ENCODE data around the gene SLC17A3. TPM values are rescaled to one million over a fixed set of nuclear protein-coding genes. Genes with fewer than 3 reads are reported as not detected.

Gene SLC17A3
- total and polyA plus RNA-seq, 2 experiments from 2014 or later = not detected

DNA sequence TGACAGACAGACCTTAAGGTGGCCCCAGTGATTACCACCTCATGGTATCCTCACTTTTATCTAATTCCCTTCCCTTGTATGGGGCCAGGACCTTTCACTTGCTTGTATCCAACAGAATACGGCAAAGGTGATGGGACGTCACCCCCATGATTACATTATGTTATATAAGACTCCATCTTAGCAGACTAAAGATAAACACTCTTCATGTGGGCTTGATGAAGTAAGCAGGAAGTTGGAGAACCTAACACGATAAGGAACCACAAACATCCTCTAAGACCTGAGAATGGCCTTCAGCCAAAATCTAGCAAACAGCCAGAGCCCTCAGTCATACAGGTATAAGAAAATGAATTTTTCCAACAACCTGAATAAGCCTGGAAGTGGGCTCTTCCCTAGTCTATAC is 8.0 kb downstream of the SLC17A3 start:
- TF ChIP-seq ZNF331 (CRISPR knock-in tag; IDR thresholded peaks at IDR 0.05; ENCODE audit: low read depth) (no peak), ZNF462 (CRISPR knock-in tag; IDR thresholded peaks at IDR 0.05) (no peak), NANOG (IDR thresholded peaks at IDR 0.05; ENCODE audit: borderline replicate concordance) (no peak), CTCF (conservative IDR thresholded peaks at IDR 0.05; ENCODE audit: low read depth in 2 of 2) (no peak), CREB1 (CRISPR knock-in tag; IDR thresholded peaks at IDR 0.05; ENCODE audit: low read depth) (no peak), EZH2phosphoT487 (IDR thresholded peaks at IDR 0.05; ENCODE audit: unreplicated experiment) (no peak), JUNB (IDR thresholded peaks at IDR 0.05; ENCODE audit: unreplicated experiment) (no peak), ZNF114 (CRISPR knock-in tag; IDR thresholded peaks at IDR 0.05) (no peak), STAT1 (IDR thresholded peaks at IDR 0.05; ENCODE audit: unreplicated experiment) (no peak), EZH2 (IDR thresholded peaks at IDR 0.05; ENCODE audit: low read depth, unreplicated experiment) (no peak), ETS1 (IDR thresholded peaks at IDR 0.05) (no peak), POLR2AphosphoS5 (IDR thresholded peaks at IDR 0.05; ENCODE audit: low read depth) (no peak)
- TF ChIP-seq, protein P1, sequence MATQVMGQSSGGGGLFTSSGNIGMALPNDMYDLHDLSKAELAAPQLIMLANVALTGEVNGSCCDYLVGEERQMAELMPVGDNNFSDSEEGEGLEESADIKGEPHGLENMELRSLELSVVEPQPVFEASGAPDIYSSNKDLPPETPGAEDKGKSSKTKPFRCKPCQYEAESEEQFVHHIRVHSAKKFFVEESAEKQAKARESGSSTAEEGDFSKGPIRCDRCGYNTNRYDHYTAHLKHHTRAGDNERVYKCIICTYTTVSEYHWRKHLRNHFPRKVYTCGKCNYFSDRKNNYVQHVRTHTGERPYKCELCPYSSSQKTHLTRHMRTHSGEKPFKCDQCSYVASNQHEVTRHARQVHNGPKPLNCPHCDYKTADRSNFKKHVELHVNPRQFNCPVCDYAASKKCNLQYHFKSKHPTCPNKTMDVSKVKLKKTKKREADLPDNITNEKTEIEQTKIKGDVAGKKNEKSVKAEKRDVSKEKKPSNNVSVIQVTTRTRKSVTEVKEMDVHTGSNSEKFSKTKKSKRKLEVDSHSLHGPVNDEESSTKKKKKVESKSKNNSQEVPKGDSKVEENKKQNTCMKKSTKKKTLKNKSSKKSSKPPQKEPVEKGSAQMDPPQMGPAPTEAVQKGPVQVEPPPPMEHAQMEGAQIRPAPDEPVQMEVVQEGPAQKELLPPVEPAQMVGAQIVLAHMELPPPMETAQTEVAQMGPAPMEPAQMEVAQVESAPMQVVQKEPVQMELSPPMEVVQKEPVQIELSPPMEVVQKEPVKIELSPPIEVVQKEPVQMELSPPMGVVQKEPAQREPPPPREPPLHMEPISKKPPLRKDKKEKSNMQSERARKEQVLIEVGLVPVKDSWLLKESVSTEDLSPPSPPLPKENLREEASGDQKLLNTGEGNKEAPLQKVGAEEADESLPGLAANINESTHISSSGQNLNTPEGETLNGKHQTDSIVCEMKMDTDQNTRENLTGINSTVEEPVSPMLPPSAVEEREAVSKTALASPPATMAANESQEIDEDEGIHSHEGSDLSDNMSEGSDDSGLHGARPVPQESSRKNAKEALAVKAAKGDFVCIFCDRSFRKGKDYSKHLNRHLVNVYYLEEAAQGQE (IDR thresholded peaks at IDR 0.05; ENCODE audit: unreplicated experiment) = no peak
- H3K27me3 ChIP-seq (ENCODE audit: insufficient read depth) = no peaks in the 10 kb centered on the region
- H3F3A ChIP-seq (replicated peaks; ENCODE audit: low read depth) = no peaks in the 10 kb centered on the region
- no peaks in the 10 kb centered on the region for H3K79me2 ChIP-seq (replicated peaks; ENCODE audit: insufficient read depth)
- H3K4me2 ChIP-seq = no peak overlapping the region
- no peak overlapping the region for H3K4me3 Mint-ChIP-seq
- peaks cover 15% of the 10 kb centered on the region for H3K9me2 ChIP-seq (ENCODE audit: insufficient read depth)
- H3K36me3 Mint-ChIP-seq (ENCODE audit: low read depth) = no peaks in the 10 kb centered on the region
- H3K27ac Mint-ChIP-seq = no peak overlapping the region
- H3K4me3 ChIP-seq = no peak overlapping the region
- H4K20me1 ChIP-seq (replicated peaks; ENCODE audit: insufficient read depth) = no peaks in the 10 kb centered on the region
- H3K9me3 Mint-ChIP-seq = no peaks in the 10 kb centered on the region
- H2AFZ ChIP-seq = no peak overlapping the region
- no peaks in the 10 kb centered on the region for H3K4me1 ChIP-seq (ENCODE audit: insufficient read depth)
- H3K27ac ChIP-seq (ENCODE audit: low read depth) = no peak overlapping the region
- DNase-seq (ENCODE audit: low spot score) (no peak), ATAC-seq (no peak)
- H3K27me3 Mint-ChIP-seq (ENCODE audit: insufficient read depth, low read depth, poor library complexity) = no peaks in the 10 kb centered on the region
- no peaks in the 10 kb centered on the region for H3K4me1 Mint-ChIP-seq
- H3K36me3 ChIP-seq (ENCODE audit: insufficient read depth) = no peaks in the 10 kb centered on the region
